ENCODE data around the gene MYO5A.

DNA sequence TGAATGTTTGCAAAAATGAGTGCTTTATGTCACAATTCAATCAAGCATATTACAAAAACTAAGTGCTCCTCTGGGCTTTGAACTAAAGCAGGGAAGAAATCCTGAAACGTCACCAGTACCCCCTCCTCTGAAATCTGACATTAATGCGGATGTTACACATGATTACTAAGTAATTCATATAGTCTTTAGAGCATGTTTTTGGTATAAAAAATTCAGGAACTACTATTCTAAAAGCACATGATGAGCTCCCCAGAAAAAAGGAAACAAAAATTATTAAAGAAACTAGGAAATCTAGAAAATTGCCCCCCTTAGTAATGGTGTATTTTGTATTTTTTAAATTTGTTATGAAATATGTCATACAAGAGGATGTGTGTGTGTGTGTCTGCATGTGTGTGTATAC lies 87.7 kb downstream of the MYO5A start:
- TF ChIP-seq, protein P1, sequence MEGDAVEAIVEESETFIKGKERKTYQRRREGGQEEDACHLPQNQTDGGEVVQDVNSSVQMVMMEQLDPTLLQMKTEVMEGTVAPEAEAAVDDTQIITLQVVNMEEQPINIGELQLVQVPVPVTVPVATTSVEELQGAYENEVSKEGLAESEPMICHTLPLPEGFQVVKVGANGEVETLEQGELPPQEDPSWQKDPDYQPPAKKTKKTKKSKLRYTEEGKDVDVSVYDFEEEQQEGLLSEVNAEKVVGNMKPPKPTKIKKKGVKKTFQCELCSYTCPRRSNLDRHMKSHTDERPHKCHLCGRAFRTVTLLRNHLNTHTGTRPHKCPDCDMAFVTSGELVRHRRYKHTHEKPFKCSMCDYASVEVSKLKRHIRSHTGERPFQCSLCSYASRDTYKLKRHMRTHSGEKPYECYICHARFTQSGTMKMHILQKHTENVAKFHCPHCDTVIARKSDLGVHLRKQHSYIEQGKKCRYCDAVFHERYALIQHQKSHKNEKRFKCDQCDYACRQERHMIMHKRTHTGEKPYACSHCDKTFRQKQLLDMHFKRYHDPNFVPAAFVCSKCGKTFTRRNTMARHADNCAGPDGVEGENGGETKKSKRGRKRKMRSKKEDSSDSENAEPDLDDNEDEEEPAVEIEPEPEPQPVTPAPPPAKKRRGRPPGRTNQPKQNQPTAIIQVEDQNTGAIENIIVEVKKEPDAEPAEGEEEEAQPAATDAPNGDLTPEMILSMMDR (IDR thresholded peaks at IDR 0.05; ENCODE audit: insufficient read depth, low read length, poor library complexity, severe bottlenecking): no peak
- TF ChIP-seq EZH2phosphoT487 (conservative IDR thresholded peaks at IDR 0.05; ENCODE audit: low read length): no peak

All from SU-DHL-6 (cell line).